CD4-positive, alpha-beta T cell (primary cell): ENCODE data around the gene CLCN1. TPM values are rescaled to one million over a fixed set of nuclear protein-coding genes. Genes with fewer than 3 reads are reported as not detected.
A peak's percentile ranks its signal among the peaks of the same experiment; 100 is the strongest.

ENCODE experiments used
- ATAC-seq: fragments of 200-7000 bp; cut with Tn5 transposase; one replicate; pipeline ENCODE4 v1.10.0; 2022; ENCODE audit warnings: mild to moderate bottlenecking; ENCODE audit not compliant: poor library complexity
- CTCF ChIA-PET: fragments of 350-600 bp; sonication (Branson Sonifier 250); formaldehyde crosslinking; loops from one replicate; lab custom pipeline; 2021; ENCODE audit warnings: antibody characterized with exemption, inconsistent platforms; lab: Charles Lee
- POLR2A ChIA-PET: fragments of 350-600 bp; sonication (Branson Sonifier 250); formaldehyde crosslinking; loops from one replicate; lab custom pipeline; 2021; ENCODE audit warnings: antibody characterized with exemption, inconsistent platforms; lab: Charles Lee
- DNase-seq, 14 experiments: peaks; one replicate each; pipeline ENCODE4 v3.0.0-alpha.2; 2013 to 2020; ENCODE audit warnings: mixed read lengths in 2 of 14
- H3K27ac ChIP-seq, 2 donors: one replicate each; pipeline versions ENCODE4 v1.5.1 to v1.7.0; 2013; ENCODE audit warnings: low read length in 2 of 2, low read depth in 1 of 2, mild to moderate bottlenecking in 1 of 2
- H3K27me3 ChIP-seq, 2 experiments: 1 replicate in 1 of 2; 2 replicates in 1 of 2; pipeline versions ENCODE4 v1.6.1 to v1.7.0; 2013; ENCODE audit warnings: low read length in 2 of 2, control low read depth in 1 of 2, mild to moderate bottlenecking in 1 of 2, moderate library complexity in 1 of 2; ENCODE audit not compliant: insufficient read depth in 2 of 2, control insufficient read depth in 1 of 2
- H3K36me3 ChIP-seq: one replicate; pipeline ENCODE4 v1.6.1; 2013; ENCODE audit warnings: low read length, control low read depth; ENCODE audit not compliant: insufficient read depth
- H3K4me1 ChIP-seq: one replicate; pipeline ENCODE4 v1.6.1; 2013; ENCODE audit warnings: low read length, control low read depth; ENCODE audit not compliant: insufficient read depth
- H3K4me3 ChIP-seq: one replicate; pipeline ENCODE4 v1.5.1; 2013; ENCODE audit warnings: mild to moderate bottlenecking, low read length, moderate library complexity
- H3K9me3 ChIP-seq, 2 experiments: 1 replicate in 1 of 2; 2 replicates in 1 of 2; pipeline versions ENCODE4 v1.6.1 to v1.7.0; 2013; ENCODE audit warnings: low read length in 2 of 2, mild to moderate bottlenecking in 2 of 2, control low read depth in 1 of 2, moderate library complexity in 1 of 2; ENCODE audit not compliant: control insufficient read depth in 1 of 2, insufficient read depth in 1 of 2
- H3K27ac Mint-ChIP-seq: one replicate; pipeline ENCODE4 v1.8.0; 2020; ENCODE audit warnings: mixed read lengths
- H3K27me3 Mint-ChIP-seq: one replicate; pipeline ENCODE4 v1.8.0; 2021; ENCODE audit warnings: mixed read lengths
- H3K36me3 Mint-ChIP-seq: one replicate; pipeline ENCODE4 v1.8.0; 2021; ENCODE audit warnings: low read depth, mixed read lengths
- H3K4me1 Mint-ChIP-seq: one replicate; pipeline ENCODE4 v1.8.0; 2021; ENCODE audit warnings: low read depth, mixed read lengths
- H3K4me3 Mint-ChIP-seq: one replicate; pipeline ENCODE4 v1.8.0; 2020; ENCODE audit warnings: mild to moderate bottlenecking, mixed read lengths
- H3K9me3 Mint-ChIP-seq: one replicate; pipeline ENCODE4 v1.8.0; 2020; ENCODE audit warnings: mixed read lengths
- CTCF ChIP-seq: fragments of 200-600 bp; IDR thresholded peaks from one replicate; pipeline ENCODE4 v1.8.0; 2022; ENCODE audit warnings: antibody characterized with exemption, mild to moderate bottlenecking
- intact Hi-C, 2 experiments: fragments of 100-400 bp; cut with DNase I in 1 of 2; cut with micrococcal nuclease in 1 of 2; formaldehyde crosslinking; loops; one replicate each; pipeline versions ENCODE4 v1.15.1 to v1.9.0; 2023 to 2025; cut with DNase I, micrococcal nuclease
- total RNA-seq, 174 experiments: library from RNA in 2 of 174; stranded (reverse) in 2 of 174; gene quantifications; one replicate each; pipeline ENCODE4 v1.2.3 and lab custom pipeline; 2021 to 2026

CLCN1 gene
- total RNA-seq, 2 experiments from 2014 or later: not detected

- no peak for DNase-seq
- Mint-ChIP-seq H3K36me3 (peaks cover under 1% of the 10 kb centered on the region), H3K27me3 (no peaks in the 10 kb centered on the region), H3K4me3 (no peak overlapping the region), H3K4me1 (peaks cover 75% of the 10 kb centered on the region), H3K9me3 (no peaks in the 10 kb centered on the region), H3K27ac (peak overlapping the region; percentile 91)
- intact Hi-C loops: no loop called here
- no peak for ATAC-seq
- H3K27me3 ChIP-seq: no peaks in the 10 kb centered on the region
- peak overlapping the region; percentile 38 to 80 for H3K27ac ChIP-seq
- H3K4me3 ChIP-seq: no peak overlapping the region
- no peaks in the 10 kb centered on the region for H3K9me3 ChIP-seq
- no peak for TF ChIP-seq CTCF
- ChIA-PET CTCF (interaction anchor here (1.1 to 1.2 kb wide), 2 partner anchors 26 to 159 kb away, joined by 3 to 4 read pairs; no protein-coding TSS in a partner anchor), POLR2A (interaction anchor here (0.9 to 3.6 kb wide), 6 partner anchors 10 to 566 kb away, joined by 3 to 26 read pairs (median 10); partner anchors contain the start of gene EPHA1)
- H3K4me1 ChIP-seq: peaks cover 69% of the 10 kb centered on the region
- no peaks in the 10 kb centered on the region for H3K36me3 ChIP-seq
These were observed 58.6 kb downstream of the CLCN1 start for GRCh38 chr7:143374561-143374960.

DNA sequence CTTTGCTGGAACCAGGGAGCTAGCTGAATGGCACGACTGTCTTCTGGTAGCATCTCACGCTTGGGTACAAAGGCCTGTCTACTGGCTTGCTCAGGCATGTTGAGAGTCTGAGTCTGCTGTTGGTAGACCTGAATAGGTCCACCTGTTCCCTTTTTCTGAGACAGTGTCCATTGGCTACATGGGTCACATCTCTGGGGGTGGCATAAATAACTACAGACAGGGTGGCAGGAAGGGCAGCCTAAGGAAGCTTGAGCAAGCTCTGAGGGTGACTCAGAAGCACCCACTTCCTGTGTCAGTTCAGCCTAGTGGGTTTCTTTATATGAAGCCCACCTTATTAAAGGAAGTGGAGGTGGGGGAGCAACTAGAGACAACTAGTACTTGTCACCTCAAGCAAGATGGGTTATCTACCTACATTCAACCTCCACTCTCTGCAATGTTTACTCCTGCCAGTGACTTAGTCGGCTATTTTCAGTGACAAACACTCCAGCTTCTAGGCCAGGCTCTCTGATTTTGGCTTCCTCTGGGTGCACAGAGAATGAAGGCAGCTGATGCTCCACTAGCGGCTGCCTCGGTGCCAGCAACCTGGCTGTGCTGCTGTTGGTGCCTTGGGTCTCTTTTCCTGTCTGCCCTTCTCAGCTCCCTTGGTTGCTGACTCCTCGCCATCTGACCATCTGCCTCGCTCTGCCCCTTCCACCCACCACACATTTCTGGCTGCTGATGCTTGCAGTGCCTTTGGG lies 59.6 kb downstream of the CLCN1 start:
- no peaks in the 10 kb centered on the region for H3K9me3 Mint-ChIP-seq
- ChIA-PET POLR2A (interaction anchor here (0.5 to 3.6 kb wide), 11 partner anchors 9 to 1444 kb away, joined by 3 to 26 read pairs (median 4); partner anchors contain the start of gene EPHA1), CTCF (interaction anchor here (1.1 to 1.2 kb wide), 2 partner anchors 27 to 136 kb away, joined by 3 to 4 read pairs; no protein-coding TSS in a partner anchor)
- H3K27ac ChIP-seq: peak overlapping the region; percentile 71 to 80
- no peaks in the 10 kb centered on the region for H3K9me3 ChIP-seq
- H3K27me3 Mint-ChIP-seq: no peaks in the 10 kb centered on the region
- DNase-seq: peak; percentile 18 to 86 (median 38)
- H3K4me1 Mint-ChIP-seq: peaks cover 81% of the 10 kb centered on the region
- ATAC-seq: peak; percentile 59
- no peak for TF ChIP-seq CTCF
- peaks cover 75% of the 10 kb centered on the region for H3K4me1 ChIP-seq
- H3K4me3 Mint-ChIP-seq: peak overlapping the region; percentile 70
- H3K27me3 ChIP-seq: no peaks in the 10 kb centered on the region
- peak overlapping the region; percentile 91 for H3K27ac Mint-ChIP-seq
- H3K36me3 ChIP-seq: no peaks in the 10 kb centered on the region
- H3K4me3 ChIP-seq: no peak overlapping the region
- peaks cover 8% of the 10 kb centered on the region for H3K36me3 Mint-ChIP-seq
- intact Hi-C loops: loop anchor here in 1 of 2 experiments (5.0 kb wide), 1 partner anchor 68 kb away; no protein-coding TSS in a partner anchor

DNA sequence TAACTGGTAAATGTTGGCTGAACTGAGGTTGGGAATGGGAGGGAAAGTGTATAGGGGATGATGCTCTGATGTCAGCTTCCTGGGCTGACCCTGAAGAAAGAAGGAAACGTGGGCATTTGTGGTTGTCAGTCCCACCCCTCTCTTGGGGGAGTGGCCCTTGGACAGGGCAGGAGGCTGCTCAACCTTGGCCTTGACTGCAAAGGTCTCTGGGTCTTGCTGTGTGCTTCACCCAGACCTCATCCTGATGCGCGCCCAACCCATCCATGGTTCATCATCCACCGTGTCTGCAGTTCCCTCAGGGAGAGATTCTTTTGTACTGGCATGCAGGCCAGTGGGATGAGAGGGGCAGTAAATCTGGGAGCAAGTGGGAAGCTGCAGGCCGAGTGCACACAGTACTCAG lies 60.5 kb downstream of the CLCN1 start:
- H3K4me3 Mint-ChIP-seq: peak overlapping the region; percentile 21
- intact Hi-C loops: loop anchor here in 1 of 2 experiments (5.0 kb wide), 1 partner anchor 69 kb away; no protein-coding TSS in a partner anchor

More for the DNA sequence above, 60.5 kb downstream of the CLCN1 start:
- no peaks in the 10 kb centered on the region for H3K9me3 Mint-ChIP-seq
- peak overlapping the region; percentile 91 for H3K27ac Mint-ChIP-seq
- TF ChIP-seq CTCF: no peak
- ChIA-PET CTCF (no interaction called here), POLR2A (interaction anchor here (2.1 to 3.6 kb wide), 2 partner anchors 8 to 31 kb away, joined by 19 to 26 read pairs; partner anchors contain the start of gene EPHA1)
- ATAC-seq (no peak), DNase-seq (no peak)
- peaks cover 8% of the 10 kb centered on the region for H3K36me3 Mint-ChIP-seq
- H3K27me3 Mint-ChIP-seq: no peaks in the 10 kb centered on the region
- no peak overlapping the region for H3K4me3 ChIP-seq
- H3K36me3 ChIP-seq: no peaks in the 10 kb centered on the region
- no peaks in the 10 kb centered on the region for H3K9me3 ChIP-seq
- H3K4me1 ChIP-seq: peaks cover 72% of the 10 kb centered on the region
- no peaks in the 10 kb centered on the region for H3K27me3 ChIP-seq
- peak overlapping the region; percentile 71 to 80 for H3K27ac ChIP-seq
- peaks cover 75% of the 10 kb centered on the region for H3K4me1 Mint-ChIP-seq
